ENCODE results near the gene CCDC149.

Gene CCDC149

DNA sequence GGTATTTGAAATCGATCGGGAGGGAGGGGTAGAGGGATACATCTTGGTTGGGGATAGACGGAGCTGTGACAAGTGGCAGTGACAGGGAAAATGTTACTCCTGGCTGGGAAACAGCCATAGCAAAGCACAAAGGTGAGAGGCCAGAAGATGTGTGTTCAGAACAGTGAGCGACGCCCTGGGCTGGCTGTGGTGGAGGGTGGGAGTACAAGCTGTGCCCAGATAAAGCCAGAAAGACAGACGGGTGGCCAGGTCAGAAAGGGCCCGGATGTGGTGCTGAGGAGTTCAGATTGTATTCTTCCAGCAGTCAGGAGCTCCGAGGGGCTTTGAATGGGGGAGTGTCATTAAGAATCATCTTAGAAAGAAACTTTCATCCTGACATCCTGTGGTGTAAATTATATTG, 27.9 kb downstream of the CCDC149 start:
- in situ Hi-C loops (cut with HindIII; ENCODE audit: low sequenced_read_pairs), result no loop called here

DNA sequence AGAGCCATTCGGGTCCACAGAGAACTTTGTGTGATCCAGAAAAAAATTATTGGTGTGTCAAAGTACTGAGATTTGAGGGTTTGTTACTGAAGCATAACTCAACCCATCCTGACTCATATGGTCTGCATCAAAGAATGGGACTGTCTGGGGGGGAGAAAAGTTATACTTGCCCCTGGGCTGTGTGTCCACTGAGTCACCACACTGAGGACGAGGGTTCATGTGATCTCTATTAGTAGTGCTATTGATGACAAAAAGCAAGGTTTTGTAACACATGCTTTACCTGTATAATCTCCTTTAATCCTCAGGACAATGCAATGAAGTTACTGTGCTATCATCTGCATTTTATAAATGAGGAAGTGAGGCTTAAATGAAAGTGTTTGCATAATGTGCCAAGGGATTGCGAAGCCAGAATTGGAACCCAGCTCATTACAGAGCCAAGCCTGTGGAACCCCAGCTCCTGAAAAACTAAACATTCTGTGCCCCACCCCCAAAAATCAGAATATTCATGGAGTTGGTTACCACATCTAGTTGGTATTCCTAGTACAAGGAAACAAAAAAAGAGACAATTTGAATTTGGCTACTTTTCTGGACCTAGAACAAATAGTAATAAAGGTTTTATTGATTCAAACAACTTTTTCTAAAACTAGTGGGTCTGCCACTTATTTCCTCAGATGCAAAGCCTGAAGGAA, 31.2 kb downstream of the CCDC149 start:
- in situ Hi-C loops (cut with HindIII; ENCODE audit: low sequenced_read_pairs), result no loop called here

DNA sequence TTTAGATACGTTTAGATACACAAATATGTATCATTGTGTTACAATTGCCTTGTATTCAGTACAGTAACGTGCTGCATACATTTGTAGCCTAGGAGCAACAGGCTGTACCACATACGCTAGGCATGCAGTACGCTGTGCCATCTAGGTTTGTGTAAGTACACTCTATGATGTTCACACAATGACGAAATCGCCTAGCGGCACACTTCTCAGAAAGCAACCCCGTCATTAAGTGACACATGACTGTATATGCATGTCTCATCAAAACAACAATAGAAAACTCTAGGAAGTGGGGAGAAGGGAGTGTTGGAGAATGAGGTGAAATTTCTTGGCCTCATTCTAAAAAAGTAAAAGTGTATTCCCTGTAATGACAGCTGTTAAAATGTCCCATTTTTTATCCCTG, 32.7 kb downstream of the CCDC149 start:
- in situ Hi-C loops (cut with HindIII; ENCODE audit: low sequenced_read_pairs), result no loop called here

DNA sequence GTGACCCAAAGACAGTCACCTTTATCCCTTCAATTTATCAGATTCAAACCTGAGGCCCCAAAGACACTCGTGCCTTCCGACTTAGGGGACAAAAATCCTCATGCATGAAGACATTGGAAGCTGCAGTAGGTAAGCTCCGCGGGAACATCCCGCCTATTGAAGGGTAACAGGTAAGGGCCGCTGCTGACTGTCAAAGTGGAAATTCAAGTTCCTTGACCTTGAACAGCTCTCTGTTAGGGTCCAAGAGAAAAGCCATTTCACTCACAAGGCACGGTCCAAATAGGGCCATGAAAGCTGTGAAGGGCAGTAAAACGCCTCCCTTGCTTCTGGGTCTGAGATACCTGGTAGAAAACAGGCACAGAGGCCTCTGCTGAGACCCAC, 34.2 kb downstream of the CCDC149 start:
- in situ Hi-C loops (cut with HindIII; ENCODE audit: low sequenced_read_pairs), result no loop called here

DNA sequence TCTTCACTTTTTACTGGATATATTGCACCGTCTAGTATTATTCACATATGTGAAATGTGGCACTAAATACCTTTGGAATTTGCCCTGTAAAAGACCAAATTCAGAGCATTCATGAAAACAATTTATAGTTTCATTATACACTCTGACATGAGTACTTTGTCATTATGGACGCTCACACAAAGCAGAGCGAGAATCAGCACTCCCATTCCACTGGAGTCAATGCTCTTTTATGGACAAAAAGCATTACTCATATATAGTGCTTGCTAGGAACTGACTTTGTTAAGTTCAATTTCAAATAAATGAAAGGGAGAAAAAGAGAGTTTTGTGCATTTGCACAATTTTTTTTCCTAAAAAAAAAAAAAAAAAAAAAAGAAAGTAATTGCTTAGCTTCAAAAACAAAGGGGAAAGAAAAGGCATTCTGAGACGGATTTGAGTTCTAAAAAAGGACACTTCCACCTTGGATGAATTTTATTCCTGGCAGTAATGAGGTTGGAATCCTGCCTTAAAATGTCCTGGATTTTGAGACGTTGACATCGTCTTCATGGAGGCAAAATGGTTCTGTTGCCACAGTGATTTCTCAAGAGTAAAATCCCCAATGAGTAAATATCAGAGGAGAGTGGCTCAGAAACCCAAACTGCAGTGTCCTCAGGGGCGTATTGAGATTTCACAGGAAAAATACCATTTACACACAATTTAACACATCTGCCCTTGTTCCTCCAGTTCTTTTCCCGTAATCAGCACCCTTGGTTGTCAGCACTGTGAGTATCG, 34.8 kb downstream of the CCDC149 start:
- in situ Hi-C loops (cut with HindIII; ENCODE audit: low sequenced_read_pairs), result no loop called here

DNA sequence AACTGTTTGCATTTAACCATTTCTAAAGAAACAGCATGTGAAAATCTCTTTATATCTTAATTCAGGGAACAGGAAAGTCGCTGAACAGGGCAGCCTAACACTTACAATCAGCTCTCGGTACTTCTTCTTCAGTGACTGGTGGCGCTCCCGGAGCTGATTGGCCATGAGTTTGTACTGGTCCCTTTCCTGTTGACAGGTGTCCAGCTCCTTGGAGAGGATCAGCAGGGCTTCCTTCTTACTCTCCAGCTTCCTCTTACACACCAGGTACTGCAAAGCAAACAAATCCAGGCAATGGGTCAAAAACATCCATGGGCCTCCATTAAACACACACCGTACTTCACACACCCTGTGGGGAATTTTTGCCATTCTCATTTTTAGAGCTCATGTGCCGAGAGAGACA, 36.4 kb downstream of the CCDC149 start:
- in situ Hi-C loops (cut with HindIII; ENCODE audit: low sequenced_read_pairs), result no loop called here

DNA sequence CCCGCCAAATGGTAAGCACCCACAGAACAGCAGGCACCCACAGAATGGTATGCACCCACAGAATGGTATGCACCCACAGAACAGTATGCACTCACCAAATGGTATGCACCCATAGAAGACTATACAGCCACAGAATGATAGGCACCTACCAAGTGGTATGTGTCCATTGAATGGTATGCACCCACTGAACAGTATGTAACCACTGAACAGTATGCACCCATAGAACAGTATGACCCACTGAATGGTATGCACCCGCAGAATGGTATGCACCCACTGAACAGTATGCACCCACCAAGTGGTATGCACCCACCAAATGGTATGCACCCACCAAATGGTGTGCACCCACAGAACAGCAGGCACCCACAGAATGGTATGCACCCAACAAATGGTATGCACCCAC, 40.1 kb downstream of the CCDC149 start:
- in situ Hi-C loops (cut with HindIII; ENCODE audit: low sequenced_read_pairs), result no loop called here

DNA sequence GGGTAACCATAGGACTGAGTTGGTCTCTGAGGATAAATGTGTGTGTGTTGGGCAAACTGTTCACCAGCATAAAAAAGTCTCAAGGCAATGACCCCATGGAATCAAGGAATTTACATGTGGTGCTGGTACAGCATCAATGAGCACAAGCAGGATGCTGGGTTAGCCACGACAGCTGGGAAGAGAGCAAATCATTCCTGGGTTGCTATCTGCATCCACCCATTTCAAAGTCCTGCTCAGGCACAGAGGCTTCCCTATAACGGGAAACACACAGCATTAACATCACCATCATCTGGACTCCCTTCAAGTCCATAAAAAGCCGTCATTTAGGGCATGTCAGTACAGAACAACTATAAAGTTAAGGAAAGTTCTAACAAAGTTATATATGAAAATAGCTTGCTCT, 41.6 kb downstream of the CCDC149 start:
- in situ Hi-C loops (cut with HindIII; ENCODE audit: low sequenced_read_pairs), result no loop called here

DNA sequence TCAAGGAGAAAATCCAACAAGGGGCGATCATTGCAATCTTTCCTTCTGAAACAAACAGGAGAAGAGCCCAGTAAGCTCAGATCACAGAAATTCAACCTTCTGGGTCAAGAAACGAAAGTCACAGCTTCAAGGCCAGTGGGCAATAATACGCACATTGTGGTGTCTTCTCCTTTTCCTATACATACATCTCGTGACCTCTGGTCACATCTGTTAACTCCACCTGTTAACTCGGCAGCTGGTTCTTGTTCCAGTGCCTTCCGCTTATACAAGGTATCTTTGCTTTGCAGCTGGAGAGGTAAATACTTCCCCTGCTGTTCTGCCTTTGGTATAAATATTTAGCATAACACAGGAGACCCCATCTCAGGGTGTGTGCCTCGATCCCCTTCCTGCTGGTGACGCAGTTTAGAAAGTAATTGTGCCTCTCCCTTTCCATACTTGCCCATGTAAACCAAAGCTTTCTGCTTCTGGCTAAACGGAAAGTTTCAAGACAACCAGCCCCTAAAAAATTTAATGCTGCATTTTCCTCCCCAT, 45.0 kb downstream of the CCDC149 start:
- in situ Hi-C loops (cut with HindIII; ENCODE audit: low sequenced_read_pairs), result loop anchor here (5.0 kb wide), 1 partner anchor 69 kb away; no protein-coding TSS in a partner anchor

DNA sequence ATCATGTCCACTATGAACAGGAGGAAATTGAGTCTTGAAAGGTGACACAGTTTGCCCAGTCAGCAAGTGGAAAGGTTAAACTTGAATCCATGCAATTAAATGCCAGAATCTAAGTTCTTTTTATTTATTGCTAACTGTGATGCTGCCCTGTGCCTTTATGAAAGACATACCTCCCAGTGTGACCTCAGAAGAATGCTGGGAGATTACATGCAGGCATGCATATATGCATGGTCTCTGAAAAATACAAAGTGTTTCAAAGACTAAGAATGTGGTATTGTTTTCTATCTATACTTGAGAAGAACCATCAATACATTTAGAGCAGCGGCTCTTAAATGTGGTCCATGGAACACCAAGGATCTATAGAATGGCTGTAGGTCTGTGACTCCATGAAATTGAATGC, 45.6 kb downstream of the CCDC149 start:
- in situ Hi-C loops (cut with HindIII; ENCODE audit: low sequenced_read_pairs), result loop anchor here (5.0 kb wide), 1 partner anchor 70 kb away; no protein-coding TSS in a partner anchor

DNA sequence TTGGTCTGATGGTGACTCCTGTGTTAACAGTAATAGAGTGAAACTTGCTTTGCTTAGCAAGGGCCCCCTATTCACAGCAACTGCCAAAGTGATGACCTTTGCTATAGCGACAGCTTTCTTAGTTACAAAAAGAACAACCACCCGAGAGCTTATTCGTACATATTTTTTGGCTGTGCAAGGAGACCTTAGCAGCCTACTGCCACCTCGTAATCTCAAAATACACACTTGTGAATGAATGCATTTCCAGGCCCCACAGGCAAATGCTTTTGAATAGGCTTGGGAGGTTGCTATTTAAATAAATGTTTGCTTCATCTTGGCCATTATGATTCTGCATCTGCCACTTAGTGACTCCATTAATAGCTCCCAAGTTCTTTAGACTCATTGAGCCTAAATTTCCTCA, 47.4 kb downstream of the CCDC149 start:
- in situ Hi-C loops (cut with HindIII; ENCODE audit: low sequenced_read_pairs), result loop anchor here (5.0 kb wide), 1 partner anchor 72 kb away; no protein-coding TSS in a partner anchor

DNA sequence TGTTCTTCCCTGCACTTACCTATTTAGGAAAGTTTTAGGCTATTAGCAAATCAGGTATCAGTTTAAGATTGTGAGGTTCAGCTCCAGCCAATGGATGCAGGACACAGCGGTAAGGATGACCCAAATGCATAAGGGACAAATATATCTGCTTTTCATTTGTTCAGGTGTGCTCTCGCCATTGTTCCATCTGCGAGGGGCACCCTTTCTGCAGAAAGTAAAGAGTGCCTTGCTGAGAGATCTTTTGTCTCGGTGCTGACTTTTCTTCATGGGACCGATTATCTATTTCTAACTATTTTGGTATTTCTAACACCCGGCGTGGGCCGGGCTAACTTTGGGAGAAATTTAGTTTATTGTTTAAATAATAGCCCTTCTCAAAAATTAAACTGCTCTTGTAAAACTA, 49.0 kb downstream of the CCDC149 start:
- in situ Hi-C loops (cut with HindIII; ENCODE audit: low sequenced_read_pairs), result no loop called here

DNA sequence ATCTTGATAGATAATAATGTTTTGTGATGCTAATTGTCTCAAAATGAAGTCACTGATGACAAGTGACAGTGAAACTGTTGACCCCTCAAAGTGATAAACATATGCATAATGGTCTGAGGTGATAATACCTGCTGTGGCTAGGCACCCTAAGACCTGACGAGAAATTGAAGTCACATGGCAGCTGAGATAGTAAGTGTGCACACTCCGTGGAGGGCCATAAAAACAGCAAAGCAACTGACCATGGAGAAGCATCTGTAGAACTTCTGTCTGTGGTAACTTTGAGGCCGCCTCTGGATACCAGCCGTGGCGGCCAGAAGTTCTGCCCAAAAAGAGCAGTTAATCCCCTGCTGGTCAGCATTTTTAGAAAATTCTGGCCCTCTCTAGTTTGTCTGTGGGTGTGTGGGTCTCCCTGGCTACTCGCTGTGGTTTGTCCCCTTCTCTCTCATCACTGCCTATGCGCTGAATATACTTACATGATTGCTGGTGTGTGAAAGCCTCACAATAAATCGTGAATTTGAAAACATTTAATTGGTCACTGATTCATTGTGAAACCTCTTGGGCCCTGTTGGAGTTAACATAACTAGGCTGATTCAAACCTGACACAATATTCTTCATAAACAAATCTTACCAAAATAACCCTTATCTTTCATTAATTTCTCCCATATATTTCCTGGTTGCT, 50.6 kb downstream of the CCDC149 start:
- in situ Hi-C loops (cut with HindIII; ENCODE audit: low sequenced_read_pairs), result no loop called here

DNA sequence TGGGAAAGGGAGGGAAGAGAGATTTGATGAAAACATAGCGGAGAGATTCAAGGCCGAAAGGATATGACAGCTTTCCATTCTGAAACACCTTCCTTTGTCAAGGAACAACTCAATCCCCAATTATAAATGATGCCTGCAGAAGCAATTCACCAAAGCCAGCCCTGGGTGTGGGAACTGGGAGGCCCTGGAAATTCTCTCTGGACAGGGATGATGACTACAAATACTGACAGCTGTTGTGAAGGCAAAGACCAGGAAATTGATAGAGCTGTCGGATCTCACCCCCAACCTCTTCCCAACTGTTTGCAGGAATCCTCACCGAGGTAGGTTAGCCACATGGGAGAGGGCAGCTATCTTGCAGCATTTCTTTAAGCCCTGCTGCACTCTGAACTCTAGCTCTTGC, 54.3 kb downstream of the CCDC149 start:
- in situ Hi-C loops (cut with HindIII; ENCODE audit: low sequenced_read_pairs), result no loop called here

DNA sequence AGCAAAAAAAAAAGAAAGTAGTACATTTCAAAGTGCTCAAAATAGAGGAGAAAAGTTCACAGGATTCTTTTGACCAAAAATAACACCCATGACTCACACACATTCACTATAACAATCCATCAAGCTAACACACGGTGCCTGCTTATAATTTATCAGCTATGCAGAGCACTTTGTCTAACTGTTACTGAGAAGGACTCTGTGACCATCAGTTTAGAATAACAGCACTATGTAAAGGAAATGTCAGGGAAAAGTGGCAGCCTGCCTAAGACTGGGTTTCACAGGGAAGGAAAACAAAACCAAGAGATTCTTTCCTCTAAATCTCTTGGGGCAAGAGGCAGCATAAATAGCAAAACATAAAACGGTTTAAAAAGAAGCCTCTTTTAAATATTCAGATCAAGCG, 54.8 kb downstream of the CCDC149 start:
- in situ Hi-C loops (cut with HindIII; ENCODE audit: low sequenced_read_pairs), result no loop called here

DNA sequence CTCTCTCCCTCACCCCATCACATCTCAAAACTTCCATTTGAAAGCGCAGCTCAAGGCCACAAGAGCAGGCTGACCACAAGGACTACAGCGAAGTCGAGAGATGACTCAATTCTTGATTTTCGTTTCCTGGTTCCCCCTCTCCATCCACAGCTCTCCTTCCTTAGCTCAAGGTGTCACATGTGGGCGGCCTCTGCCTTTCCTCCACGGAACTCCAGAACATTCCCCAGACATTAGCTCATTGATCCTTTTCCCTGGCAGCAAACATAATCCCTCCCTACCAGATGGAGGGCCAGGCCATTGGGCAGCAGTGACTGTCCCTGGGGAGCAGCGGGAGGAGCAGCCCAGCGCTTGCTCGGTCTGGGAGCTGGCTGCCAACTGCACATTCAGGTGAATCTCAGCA, 56.3 kb downstream of the CCDC149 start:
- in situ Hi-C loops (cut with HindIII; ENCODE audit: low sequenced_read_pairs), result no loop called here

DNA sequence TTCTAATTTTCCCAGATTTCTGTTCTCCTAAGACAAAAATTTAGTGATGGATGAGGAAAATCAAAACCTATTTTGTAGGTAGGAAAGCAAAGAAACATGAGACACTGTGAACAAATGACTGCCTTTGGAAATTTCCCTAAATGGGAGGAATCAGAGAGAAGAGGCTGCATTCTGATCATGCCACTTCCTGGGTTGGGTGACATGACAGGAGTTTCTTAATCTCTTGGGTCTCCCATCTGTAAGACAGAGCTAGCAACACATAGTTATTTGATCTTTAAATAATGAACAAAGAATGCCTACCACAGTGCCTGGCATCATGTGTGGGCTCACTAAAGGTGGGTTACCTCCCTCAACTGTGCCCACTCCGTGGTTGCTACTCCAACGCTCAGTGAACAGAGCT, 57.1 kb downstream of the CCDC149 start:
- in situ Hi-C loops (cut with HindIII; ENCODE audit: low sequenced_read_pairs), result no loop called here

DNA sequence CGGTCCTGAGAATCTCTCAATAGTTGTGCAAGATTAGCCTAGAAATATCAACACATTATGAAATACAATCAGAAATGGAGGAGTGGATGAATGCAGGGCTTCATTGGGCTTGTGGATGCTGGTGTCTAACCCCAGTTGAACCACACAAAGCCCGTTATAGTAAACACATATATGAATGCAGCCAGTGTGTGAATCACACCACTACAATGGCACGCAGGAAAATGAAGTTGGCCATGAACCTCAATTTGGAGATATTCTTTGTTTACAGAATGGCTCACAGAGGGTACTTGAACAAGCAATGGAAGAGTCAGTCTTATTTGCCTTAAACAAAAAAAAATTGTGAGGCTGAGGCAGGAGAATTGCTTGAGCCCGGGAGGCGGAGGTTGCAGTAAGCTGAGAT, 59.7 kb downstream of the CCDC149 start:
- in situ Hi-C loops (cut with HindIII; ENCODE audit: low sequenced_read_pairs), result no loop called here

DNA sequence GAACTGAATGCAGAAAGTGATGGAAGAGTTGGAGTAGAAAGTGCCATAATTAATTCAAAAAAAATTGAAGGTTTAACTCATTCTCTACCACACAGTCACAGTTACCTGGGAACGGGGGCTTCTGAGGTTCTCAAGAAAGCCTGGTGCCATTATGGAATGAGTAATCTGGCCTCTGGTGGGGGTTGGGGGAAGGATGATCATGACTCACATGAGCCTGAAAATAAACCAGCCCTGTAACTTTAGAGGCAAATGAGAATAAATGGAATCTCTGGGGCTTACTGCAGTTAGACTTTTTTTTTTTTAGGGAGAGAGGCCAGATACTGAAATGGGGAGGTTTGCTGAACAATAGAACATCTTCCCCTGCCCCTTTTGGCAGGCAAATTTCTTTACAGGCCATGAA, 62.2 kb downstream of the CCDC149 start:
- in situ Hi-C loops (cut with HindIII; ENCODE audit: low sequenced_read_pairs), result no loop called here

DNA sequence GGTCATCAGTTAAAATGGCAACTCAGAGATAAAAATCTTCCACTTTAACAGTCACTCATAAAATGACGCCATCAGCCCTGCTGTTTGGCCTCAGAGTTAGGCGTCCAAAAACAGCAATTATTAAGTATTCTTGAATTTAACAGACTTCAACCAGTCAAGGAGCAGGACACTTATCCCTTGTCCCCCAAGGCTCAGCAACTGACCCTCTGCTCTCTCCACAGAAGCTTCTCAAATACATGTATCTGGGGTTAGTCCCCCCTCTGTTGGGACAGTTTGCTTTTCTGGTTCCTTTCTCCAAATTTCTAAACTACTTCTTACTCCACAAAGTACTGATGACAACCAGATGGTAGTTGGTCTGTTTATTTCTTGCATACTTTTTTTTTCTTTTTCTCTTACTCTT, 63.1 kb downstream of the CCDC149 start:
- in situ Hi-C loops (cut with HindIII; ENCODE audit: low sequenced_read_pairs), result no loop called here

DNA sequence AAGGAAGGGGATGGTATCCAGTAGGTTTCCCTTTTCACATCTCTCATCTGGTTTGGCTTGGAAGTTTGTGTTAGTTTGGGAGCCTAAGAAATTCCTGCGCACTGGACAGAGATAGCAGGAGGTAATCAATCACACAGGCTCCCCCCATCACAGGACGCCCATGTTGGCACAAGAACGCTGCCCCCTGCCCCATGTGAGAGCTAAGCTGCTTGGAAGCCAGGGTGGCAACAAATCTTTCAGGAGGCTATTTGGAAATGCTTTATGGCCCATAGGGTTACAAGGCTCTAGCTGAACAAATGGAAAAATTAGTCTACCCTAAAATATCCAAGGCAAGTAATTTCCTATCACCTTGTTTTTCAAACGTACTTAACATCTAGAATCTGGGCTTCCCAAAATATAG, 63.5 kb downstream of the CCDC149 start:
- in situ Hi-C loops (cut with HindIII; ENCODE audit: low sequenced_read_pairs), result no loop called here

DNA sequence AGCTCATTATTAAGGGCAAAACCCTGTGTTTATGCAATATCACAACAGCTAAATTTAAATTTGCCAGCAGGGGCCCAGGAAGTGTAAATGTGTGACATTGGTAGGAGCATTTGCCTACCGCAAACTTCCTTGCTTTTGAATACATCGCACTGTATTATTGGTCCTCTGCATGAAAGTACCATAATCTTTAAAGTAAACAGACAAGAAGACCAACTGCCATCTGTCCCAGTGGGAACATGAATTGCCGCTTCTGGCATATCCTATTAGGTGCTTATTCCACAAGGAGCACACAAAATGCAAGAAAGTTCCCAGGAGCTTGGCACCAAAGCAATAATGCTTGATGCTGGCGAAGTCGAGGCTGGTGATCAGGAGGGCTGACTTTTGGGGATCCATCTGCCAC, 66.1 kb downstream of the CCDC149 start:
- in situ Hi-C loops (cut with HindIII; ENCODE audit: low sequenced_read_pairs), result no loop called here

All from endothelial cell of hepatic sinusoid (primary cell).